HG03469 (cell line): ENCODE measurements around the gene SORBS2.

Source experiments
- ATAC-seq: cut with Tn5 transposase; IDR thresholded peaks from one replicate; pipeline ENCODE4 v1.9.1; 2021; ENCODE audit warnings: mild to moderate bottlenecking, moderate library complexity, moderate number of reproducible peaks; ENCODE audit not compliant: unreplicated experiment

SORBS2 gene

DNA sequence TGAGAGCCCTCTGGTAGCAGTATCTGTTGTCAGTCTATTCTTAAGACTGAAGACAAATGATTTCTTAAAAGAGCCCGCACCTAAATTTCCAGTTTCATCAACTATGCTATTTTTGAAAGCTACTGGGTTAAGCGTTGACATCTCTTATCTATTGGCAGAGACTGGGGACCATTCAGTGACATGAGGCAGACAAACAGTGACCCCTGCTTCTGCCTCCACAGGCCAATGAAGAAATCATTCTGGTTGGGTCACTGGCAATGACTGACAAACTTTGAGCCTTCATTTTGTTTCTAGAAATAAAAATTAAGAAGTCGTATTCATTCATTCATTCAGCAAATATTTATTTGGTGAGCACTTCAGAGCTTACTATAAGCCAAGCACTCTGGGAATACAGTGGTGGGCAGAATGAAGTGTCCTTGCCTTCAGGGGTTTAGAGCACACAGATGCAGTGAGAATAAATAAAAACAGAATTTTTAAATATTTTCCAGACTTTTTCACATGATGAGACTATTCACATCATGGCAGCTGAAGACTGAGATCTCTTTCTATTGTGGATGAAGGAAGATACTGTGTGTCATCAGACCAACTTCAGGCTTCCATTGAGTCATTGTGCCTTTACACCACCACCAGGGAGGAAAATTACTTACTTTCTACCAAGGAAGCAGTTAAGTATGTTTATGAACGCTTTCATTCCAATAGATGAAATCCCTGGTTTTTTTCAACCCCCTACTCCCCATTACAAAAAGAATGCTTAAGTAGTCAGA, 36.0 kb downstream of the SORBS2 start:
- no peak for ATAC-seq

DNA sequence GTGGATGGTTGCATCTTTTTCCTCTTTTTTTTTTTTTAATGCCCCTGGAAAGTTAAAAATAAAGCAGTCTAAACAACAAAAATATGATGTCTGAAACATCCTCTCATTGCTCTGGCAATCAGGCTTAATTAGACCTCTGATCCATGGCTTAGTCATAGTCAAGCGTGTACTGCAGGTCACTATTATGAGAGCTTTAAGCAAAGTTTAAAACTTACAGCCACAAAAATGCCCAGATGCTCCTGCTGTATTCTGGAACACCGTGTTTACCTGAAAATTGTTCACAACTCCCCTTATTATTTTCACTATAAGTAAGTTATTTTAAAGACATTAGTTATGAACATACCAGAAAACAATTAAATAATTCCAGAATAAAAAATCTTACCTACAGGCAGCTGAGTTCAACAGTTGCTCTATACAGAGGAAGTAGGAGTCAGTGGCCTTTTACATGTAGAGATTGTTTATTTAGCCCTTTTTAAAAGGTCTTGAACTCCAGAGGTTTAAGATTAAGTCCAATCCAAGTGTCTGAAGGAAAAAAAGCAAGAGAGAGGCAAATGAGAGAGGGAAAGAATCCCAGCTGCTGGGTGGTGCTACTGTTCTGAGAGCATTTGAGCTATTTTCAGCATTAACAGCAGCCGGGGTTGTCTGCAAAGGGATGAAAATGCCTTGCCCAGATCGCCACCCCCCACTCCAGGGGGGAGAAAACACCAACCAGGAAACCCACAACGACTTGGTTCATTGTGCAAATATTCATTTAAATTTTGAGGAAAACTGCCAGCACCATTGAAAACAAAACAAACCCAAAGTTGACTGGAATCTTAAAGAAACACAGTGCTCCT, 36.9 kb downstream of the SORBS2 start:
- no peak for ATAC-seq

DNA sequence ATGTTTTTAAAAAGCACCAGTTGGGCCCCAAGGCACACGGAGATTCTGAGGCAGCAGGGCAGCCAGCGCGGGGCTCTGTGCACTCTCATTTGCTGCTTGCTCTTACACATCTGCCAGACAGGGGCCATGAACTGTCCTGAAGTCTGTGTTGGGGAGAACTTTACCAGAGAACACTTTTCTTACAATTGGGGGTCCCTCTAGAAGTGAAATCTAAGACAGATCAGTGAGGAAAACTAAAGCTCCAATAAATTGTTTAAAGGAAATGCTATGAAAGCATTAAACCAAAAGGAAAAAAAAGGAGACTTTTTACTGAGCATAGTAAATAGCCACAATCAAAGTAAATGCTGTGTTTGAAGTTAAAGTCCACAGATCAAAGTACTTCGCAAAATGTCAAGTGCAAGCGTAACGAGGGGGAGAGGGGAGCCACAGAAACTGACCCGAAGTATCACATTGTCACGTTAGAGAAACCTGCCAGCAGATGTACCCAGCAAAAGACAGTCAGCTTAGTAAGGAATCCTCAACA, 37.8 kb downstream of the SORBS2 start:
- no peak for ATAC-seq

DNA sequence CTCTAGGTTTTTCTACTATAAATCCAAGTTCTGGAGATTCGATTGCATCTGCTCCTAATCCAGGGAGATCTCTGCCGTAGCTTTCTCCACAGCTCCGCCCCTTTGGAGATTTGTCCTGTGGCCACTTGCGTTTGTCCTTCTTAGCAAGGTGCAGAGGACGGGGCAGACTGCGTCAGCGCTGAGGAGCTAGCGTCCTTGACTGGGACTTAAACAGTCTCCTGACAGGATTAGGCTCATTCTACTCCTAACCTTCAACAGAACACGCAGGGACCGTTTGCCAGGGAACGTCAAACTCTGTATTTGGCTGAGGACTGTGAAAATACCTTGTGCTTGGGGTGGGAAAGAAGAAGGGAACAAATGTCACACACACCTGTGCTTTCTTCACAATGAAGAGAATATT, 38.6 kb downstream of the SORBS2 start:
- ATAC-seq = no peak

DNA sequence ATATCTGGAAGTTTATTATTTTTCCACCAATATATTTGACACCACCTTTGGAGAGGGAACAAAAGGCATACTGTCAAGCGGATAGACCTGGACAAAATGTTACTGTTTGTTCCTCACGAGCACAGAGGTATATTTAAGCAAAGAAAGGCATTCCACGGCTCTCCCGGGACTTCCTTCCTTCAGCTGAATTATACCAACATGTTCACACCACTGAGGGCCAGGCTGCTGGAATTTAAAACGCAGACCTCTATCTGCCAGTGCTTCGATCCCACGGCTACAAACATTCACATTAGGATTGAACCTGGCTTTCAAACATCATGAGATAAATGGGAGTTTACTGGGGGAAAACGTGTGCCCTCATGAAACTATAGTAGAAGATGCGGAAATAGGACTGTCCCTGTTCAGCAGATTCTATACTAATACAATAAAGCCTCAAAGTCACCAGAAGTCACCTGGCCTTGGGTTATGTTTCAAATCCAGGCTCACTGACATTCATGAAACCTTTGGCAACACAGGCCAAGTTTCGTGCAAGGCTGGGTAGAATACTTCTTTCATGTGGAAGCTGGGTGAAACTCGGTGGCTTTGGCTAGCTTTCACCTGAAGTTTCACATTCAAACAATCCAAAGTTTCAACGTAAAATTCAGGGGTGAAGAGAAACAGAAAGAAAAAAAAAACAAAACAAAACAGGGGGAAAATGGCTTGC, 39.5 kb downstream of the SORBS2 start:
- no peak for ATAC-seq

DNA sequence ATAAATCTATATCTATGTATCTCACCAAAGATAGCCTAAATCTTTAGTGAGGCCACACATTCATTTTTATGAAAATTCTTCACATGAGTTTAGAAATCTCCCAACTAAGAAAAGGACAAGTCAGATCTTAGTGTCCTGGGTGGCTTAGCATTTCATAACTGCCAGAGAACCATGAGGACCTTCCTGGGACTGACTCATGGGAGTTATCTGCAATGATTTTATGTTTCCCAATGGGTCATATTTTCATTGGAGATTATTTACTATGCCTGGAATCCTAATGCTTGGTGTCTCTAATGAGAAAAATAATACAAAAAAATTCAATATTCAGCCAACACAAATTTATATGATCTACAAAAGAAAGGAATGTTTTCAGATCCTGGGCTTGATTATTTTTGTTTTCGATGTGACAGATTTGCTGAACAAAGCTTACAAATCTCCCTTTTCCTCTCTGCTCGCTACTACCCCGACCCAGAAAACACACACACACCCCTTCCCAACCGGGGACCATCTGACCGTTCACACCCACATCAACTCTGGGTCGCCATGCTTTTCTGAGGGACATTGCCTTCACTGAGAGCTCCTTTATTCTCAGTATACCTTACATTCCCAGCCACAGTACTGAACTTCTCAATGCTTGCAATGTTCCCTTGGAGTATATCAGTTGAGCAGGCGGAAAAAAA, 40.1 kb downstream of the SORBS2 start:
- ATAC-seq = no peak

DNA sequence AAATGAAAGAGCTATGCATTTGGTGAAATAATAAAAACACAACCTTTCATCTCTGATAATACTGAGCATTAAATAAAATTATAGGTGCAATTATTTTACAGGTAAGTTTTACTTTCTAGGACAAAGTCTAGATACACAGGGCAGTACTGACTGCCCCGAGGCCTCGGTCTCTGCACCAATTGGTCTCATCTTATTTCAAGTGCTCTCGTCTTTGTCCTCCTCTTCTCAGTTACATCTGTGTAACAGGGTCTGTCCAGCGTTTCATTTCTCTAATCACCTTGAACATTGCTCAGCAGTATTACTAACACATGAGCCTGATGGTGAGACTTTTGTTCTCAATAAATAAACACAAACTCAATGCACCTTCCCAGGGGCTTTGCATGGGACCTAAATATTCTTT, 44.5 kb downstream of the SORBS2 start:
- ATAC-seq = no peak

DNA sequence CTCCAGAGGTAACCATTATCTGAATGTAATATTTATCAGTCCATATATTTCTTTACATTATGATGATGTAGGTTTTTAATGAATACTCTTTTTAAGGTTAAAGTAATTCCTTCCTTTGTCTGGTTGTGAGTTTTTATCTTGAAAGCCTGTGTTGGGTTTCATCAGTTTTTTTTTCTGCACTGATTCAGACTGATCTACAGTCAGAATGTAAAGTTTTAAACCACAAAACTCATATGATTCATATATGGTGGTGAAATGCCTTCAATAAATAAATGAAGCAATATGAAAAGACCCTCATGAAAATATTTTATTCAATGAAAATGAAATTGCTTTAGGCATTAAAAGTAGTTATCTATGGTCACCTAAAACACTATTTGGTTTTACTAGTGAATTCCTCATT, 47.1 kb downstream of the SORBS2 start:
- no peak for ATAC-seq

DNA sequence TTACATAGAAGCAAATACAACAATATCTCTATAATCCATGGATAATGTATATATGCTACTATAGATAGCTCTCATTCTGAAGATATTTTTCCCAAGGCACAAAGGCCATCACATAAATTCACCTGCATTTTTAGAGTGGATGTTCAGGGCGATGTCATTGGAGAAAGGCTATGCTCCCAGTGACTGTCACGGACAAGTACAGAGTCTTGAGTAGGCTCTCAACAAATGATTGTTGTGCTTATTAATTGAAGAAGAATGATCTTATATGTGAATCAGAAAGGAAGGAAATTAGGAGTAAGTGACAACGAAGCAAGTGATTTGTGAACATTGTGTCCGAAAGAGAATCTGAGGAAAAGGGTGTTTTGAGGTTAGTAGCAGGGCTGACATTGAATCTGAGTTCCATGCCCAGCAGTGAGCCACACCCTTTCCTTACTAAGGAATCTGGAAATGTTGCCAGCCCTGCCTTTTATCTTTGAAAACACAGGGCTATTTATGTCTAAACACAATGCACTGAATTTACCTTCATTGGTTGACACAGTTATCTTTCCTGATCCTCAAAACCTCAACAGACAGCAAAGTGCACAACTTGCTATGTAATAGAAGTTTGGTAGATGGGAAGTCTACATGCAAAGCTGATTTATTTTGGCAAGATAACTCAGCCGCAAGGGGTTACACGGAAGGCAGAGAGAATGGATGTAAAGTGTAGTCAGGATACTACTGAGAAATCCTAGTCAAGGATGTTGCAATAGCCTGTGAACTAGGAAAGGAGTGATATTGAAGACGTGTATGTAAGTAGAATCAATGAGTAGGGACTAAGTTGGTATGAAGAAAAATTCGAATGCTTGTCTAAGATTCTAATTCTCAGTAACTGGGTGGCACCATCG, 50.4 kb downstream of the SORBS2 start:
- no peak for ATAC-seq

DNA sequence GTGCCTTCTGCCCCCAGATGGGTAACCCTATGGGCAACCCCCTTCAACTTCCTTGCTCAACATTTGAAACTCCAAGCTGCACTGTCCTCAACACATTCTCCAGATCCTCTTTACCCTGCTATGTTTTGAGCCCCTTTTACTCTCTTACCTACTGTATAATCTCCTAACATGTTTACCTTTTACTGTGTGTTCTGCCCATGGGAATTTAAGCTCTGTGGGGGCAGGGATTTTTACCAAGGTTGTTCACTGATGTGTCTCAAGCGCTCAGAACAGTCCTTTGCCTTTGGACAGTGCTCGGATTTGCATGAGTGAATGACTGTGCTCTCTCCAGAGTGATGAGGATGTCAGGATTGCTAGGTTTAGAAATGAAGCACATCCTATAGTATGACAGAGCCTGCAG, 53.2 kb downstream of the SORBS2 start:
- ATAC-seq = no peak

DNA sequence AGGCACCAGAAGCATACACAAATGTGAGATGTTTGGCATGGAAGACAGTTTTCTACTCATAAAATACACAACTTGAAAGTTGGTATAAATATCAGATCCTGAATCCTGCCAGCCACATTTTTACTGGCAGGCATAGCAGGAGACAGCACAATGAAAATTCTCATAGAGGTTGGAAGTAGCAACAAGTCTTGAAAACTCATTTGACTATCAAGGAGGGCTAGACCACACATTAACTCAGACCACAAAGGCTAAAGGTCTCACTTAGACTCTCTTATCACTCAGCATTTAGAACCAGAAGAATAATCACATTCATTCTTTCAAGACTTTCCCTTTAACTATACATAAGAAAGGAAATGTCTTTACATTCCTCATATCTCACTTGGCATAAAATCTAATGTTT, 56.5 kb downstream of the SORBS2 start:
- no peak for ATAC-seq

DNA sequence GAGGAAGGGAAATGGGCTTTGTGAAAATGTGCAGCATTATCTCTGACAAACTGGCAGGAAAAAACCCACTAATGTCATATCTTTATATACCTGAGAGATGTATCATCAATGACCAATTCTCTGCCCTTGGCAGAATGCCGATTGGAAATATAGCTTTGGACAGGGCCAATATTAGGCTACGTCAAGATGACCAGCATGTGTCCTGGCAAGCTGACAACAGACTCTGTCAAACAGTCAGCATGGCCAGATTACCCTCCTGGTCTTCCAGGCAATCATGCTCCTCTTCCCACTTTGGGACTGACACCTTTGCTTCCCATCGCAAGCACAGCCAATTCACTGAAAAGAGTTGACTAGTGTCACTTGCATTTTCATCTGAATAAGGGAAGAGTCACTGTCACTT, 57.0 kb downstream of the SORBS2 start:
- ATAC-seq = no peak

DNA sequence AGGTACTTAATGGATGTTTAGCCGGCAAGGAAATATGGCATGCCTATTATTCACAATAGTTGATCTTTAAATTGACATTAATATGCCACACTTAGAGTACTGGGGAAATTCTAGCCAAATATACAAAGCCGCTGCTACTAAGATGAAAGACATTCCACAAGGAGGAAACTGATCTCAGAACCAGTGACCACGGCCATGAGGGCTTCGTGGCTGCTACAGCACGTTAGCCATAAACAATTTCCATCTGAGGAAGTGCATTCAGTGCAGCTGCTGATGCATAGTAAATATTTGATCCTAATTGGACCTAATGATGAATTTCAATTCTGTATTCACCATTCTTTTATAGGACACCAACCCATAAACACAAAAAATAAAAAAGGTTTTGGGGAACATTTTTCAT, 59.1 kb downstream of the SORBS2 start:
- no peak for ATAC-seq

DNA sequence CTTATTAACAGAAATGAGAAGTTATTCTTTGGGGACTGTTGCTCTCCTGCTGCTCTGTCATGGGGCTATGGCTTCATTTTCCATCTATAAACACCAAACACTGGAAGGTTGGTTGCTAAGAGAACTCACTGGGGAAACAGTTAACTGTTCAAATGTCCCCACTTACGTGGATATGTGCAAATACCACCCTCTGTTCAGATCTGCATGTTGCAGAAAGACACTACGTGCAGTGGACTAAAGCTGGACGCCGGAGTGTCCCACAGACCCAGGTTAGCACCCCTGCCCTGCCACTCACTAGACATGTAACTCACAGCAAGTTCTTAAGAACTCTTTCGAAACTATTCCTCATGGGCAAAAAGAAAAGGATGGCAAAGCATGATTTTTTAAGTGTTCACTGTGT, 62.1 kb downstream of the SORBS2 start:
- no peak for ATAC-seq

DNA sequence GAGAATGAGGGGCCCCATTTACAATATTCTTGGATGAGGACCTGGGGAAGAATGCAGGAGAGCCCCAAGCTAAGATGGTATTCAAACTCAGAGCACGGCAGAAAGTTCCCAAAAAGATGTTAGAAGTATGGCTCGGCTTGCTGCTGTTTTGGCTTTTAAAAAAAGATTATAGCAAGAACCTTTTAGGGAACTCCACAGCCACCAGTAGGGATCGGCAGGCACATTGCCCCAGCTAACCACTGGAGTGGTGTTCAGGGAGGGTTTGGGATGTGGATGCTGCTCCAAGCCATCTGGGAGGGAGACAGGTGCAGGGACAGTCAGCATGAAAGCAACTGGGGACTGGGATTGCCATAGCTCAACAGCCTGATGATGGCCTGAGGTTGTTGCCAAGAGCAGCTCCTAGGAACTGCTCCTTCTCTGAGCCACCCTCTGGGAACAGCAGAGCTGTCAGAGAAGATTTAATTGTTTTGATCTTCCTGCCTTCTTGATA, 63.0 kb downstream of the SORBS2 start:
- ATAC-seq = no peak

DNA sequence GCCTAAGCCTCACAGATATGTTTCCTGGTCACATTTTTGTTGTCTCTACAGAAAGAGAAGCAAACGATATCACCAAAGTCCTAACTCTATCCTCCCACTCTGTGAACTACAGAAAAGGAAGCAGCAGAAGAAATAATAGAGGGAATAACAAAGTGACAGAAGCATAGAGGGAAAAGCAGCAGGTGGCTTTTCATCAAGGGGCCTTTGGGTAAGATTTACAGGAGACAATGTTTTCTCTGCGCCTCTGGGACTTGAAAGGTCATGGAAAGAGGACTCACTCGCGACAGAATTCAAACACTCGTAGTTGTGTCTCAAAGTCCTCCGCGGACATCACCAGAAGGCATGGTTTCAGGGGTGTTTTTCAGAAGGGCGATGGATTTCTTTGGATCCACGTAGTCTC, 66.1 kb downstream of the SORBS2 start:
- ATAC-seq = no peak

DNA sequence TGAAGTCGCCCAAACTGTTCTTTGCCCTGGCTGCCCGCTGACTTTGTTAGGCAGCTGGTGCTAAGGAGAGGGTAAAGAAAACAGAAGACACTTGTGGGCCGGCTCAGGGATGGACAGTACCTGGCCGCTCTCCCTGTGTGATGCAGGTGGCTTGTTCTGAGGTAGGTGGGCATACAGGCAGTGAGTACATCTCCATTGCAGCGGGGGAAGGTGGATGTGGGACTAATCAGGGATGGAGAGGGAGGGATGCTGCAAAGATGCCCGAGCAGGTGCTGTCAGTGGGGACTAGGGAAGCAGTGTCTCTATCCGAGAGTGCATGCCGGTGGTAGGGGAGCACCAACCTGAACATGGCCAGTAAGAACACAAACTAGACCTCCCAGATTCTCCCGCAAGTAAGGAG, 67.0 kb downstream of the SORBS2 start:
- no peak for ATAC-seq

DNA sequence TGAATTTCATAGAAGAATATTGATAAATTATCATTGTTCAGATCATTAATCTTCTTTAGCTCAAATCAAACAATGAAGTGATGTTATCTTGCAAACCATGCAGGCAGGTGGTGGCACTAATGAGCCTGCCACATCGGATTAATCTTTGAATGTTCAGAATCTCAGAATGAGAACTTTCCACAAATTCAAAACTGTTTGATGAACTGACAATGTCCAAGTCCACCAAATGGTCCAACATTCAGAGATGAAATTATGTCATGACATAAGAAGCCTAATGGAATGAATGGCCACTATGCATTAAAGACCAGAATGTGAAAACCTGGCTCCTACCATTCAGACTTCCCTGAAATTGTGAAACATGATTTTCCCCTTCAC, 67.5 kb downstream of the SORBS2 start:
- no peak for ATAC-seq

DNA sequence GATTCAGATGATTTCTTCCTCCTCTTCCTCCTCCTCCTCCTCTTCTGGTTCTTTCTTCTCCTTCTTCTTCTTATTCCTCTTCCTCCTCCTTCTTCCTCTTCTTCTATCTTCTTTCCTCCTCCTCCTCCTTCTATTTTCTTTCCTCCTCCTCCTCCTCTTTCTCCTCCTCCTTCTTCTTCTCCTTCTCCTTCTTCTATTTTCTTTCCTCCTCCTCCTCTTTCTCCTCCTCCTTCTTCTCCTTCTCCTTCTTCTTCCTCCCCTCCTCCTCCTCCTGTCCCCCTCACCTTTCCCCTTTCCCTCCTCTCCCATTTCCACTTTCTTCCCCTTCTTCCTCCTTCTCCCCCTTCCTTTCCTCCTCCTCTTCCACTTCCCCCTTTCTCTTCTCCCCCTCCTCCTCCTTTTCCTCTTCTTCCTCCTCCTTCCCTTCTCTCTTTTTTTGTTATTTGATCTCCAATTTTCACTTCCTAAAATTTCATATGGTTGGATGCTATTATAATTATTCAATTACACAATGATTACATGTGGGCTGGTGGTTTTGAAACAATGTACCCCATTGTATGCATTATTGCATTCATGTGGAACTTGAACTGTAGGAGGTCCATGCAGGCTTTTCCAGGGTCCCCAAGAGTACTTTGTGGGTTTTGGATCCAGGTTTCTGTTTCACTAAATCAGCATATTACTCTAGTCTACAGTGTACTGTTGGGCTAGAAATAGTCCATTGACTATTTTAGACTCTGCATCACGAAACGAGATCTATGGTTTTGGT, 68.1 kb downstream of the SORBS2 start:
- no peak for ATAC-seq
